CD4-positive, CD25-positive, alpha-beta regulatory T cell (primary cell): ENCODE results near the gene KMT2C. TPM values are rescaled to one million over a fixed set of nuclear protein-coding genes. Genes with fewer than 3 reads are reported as not detected.
"Not testable (repeated sequence)": the region's sequence is repeated elsewhere in the genome, so short reads cannot be mapped to it uniquely, and the experiment has no call there.

Source experiments
- ATAC-seq, 2 donors: fragments of 150-1000 bp; cut with Tn5 transposase; one replicate each; pipeline ENCODE4 v1.10.0; 2021; ENCODE audit warnings: low read depth in 2 of 2, moderate number of reproducible peaks in 2 of 2, moderate library complexity in 1 of 2
- DNase-seq, 3 donors: peaks; one replicate each; pipeline versions ENCODE4 v3.0.0 to v3.0.0-alpha.2; 2012 to 2022; ENCODE audit warnings: mixed read lengths in 1 of 3
- H3K27ac ChIP-seq: one replicate; pipeline ENCODE4 v1.7.0; 2013; ENCODE audit warnings: mild to moderate bottlenecking, low read length; ENCODE audit not compliant: insufficient read depth, poor library complexity, severe bottlenecking
- H3K27me3 ChIP-seq: one replicate; pipeline ENCODE4 v1.7.0; 2013; ENCODE audit warnings: low read length; ENCODE audit not compliant: control insufficient read depth, insufficient read depth
- H3K36me3 ChIP-seq: one replicate; pipeline ENCODE4 v1.7.0; 2013; ENCODE audit warnings: mild to moderate bottlenecking, low read length, moderate library complexity; ENCODE audit not compliant: control insufficient read depth, insufficient read depth
- H3K4me1 ChIP-seq: 2 replicates; pipeline ENCODE4 v1.7.0; 2013; ENCODE audit warnings: mild to moderate bottlenecking, low read length; ENCODE audit not compliant: insufficient read depth, control insufficient read depth, poor library complexity, severe bottlenecking
- H3K4me3 ChIP-seq: one replicate; pipeline ENCODE4 v1.7.0; 2013; ENCODE audit warnings: low read depth, mild to moderate bottlenecking, low read length, moderate library complexity
- H3K9me3 ChIP-seq, 2 experiments: 1 replicate in 1 of 2; 2 replicates in 1 of 2; pipeline ENCODE4 v1.7.0; 2013; ENCODE audit warnings: low read length in 2 of 2, mild to moderate bottlenecking in 1 of 2, moderate library complexity in 1 of 2; ENCODE audit not compliant: control insufficient read depth in 2 of 2
- H3K27ac Mint-ChIP-seq, 3 donors: one replicate each; pipeline ENCODE4 v1.8.0; 2020 to 2022; ENCODE audit warnings: mild to moderate bottlenecking in 3 of 3, mixed read lengths in 3 of 3, moderate library complexity in 2 of 3
- H3K27me3 Mint-ChIP-seq: one replicate; pipeline ENCODE4 v1.8.0; 2022; ENCODE audit warnings: mild to moderate bottlenecking, mixed read lengths
- H3K36me3 Mint-ChIP-seq: one replicate; pipeline ENCODE4 v1.8.0; 2020; ENCODE audit warnings: mixed read lengths
- H3K4me1 Mint-ChIP-seq, 4 donors: one replicate each; pipeline ENCODE4 v1.8.0; 2020 to 2022; ENCODE audit warnings: mixed read lengths in 4 of 4, mild to moderate bottlenecking in 1 of 4
- H3K4me3 Mint-ChIP-seq, 4 donors: one replicate each; pipeline ENCODE4 v1.8.0; 2020 to 2022; ENCODE audit warnings: mild to moderate bottlenecking in 4 of 4, mixed read lengths in 4 of 4, moderate library complexity in 3 of 4
- H3K9me3 Mint-ChIP-seq, 7 donors: one replicate each; pipeline ENCODE4 v1.8.0; 2020 to 2022; ENCODE audit warnings: mixed read lengths in 7 of 7, mild to moderate bottlenecking in 3 of 7, moderate library complexity in 2 of 7
- polyA plus RNA-seq, 4 donors: library from polyadenylated mRNA; unstranded; fragments of 300-500 nt; fragmentation: Illumina TruSeq; gene quantifications; one replicate each; pipeline ENCODE4 v1.2.3, GENCODE V29; 2021
- total RNA-seq: library from RNA; stranded (reverse); gene quantifications from one replicate; pipeline ENCODE4 v1.2.3, GENCODE V29; 2022

KMT2C gene
- total and polyA plus RNA-seq, 5 donors from 2014 or later = 8.6 to 160 (median 9.5) TPM

GRCh38 chr7:152471023-152471620 lies 35.3 kb upstream of the KMT2C start:
- not testable (repeated sequence) for H3K4me3 Mint-ChIP-seq, H3K4me3 ChIP-seq, H3K27ac Mint-ChIP-seq, DNase-seq, ATAC-seq, H3K4me1 ChIP-seq, H3K27me3 Mint-ChIP-seq, H3K4me1 Mint-ChIP-seq, H3K36me3 ChIP-seq, H3K27ac ChIP-seq, H3K36me3 Mint-ChIP-seq, H3K27me3 ChIP-seq
- H3K9me3 ChIP-seq = peaks cover 0 to 10% of the 10 kb centered on the region in 2 experiments
- peaks cover 0 to 14% (median 1%) of the 10 kb centered on the region in 7 donors for H3K9me3 Mint-ChIP-seq

DNA sequence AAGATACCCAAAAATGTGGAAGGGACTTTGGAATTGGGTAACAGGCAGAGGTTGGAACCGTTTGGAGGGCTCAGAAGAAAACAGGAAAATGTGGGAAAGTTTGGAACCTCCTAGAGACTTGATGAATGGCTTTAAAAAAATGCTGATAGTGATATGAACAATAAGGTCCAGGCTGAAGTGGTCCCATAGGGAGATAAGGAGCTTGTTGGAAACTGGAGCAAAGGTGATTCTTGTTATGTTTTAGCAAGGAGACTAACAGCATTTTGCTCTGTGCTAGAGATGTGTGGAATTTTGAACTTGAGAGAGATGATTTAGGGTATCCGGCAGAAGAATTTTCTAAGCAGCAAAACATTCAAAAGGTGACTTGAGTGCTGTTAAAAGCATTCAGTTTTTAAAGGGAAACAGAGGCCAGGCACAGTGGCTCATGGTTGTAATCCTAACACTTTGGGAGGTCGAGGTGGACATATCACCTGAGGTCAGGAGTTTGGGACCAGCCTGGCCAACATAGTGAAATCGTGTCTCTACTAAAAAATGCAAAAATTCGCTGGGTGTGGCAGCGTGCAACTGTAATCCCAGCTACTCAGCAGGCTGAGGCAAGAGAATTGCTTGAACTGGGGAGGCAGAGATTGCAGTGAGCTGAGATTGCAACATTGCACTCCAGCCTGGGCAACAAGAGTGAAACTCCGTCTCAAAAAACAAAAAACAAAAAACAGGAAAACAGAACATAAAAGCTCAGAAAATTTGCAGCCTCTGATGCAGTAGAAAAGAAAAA lies 34.6 kb upstream of the KMT2C start:
- not testable (repeated sequence) for H3K27me3 Mint-ChIP-seq, H3K27me3 ChIP-seq, H3K36me3 Mint-ChIP-seq, H3K4me3 Mint-ChIP-seq, DNase-seq, H3K27ac Mint-ChIP-seq, H3K4me1 ChIP-seq, H3K27ac ChIP-seq, H3K4me1 Mint-ChIP-seq, H3K4me3 ChIP-seq, H3K36me3 ChIP-seq, ATAC-seq
- H3K9me3 ChIP-seq = peaks cover 0 to 10% of the 10 kb centered on the region in 2 experiments
- H3K9me3 Mint-ChIP-seq = peaks cover 0 to 14% (median 1%) of the 10 kb centered on the region in 7 donors

DNA sequence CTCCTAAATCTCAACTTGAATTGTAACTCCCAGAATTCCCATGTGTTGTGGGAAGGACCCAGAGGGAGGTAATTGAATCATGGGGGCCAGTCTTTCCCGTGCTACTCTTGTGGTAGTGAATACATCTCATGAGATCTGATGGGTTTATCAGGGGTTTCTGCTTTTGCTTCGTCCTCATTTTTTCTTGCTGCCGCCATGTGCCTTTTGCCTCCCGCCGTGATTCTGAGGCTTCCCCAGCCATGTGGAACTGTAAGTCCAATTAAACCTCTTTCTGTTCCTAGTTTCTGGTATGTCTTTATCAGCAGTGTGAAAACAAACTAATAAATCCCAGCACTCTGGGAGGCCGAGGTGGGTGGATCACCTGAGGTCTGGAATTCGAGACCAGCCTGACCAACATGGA lies 33.8 kb upstream of the KMT2C start:
- H3K27me3 Mint-ChIP-seq, H3K27ac ChIP-seq, DNase-seq, H3K4me3 ChIP-seq, H3K4me1 ChIP-seq, H3K36me3 ChIP-seq, ATAC-seq, H3K27me3 ChIP-seq, H3K36me3 Mint-ChIP-seq: not testable (repeated sequence)
- peak overlapping the region in 1 of 3 donors; percentile 85 for H3K27ac Mint-ChIP-seq
- H3K4me1 Mint-ChIP-seq = peaks cover 0 to 11% (median 6%) of the 10 kb centered on the region in 4 donors
- peak overlapping the region in 1 of 4 donors; percentile 66 for H3K4me3 Mint-ChIP-seq
- H3K9me3 ChIP-seq = peaks cover 0 to 10% of the 10 kb centered on the region in 2 experiments
- H3K9me3 Mint-ChIP-seq = peaks cover 0 to 14% (median 1%) of the 10 kb centered on the region in 7 donors

GRCh38 chr7:152467225-152467624 lies 31.4 kb upstream of the KMT2C start:
- H3K27me3 Mint-ChIP-seq = no peaks in the 10 kb centered on the region
- no peak overlapping the region for H3K27ac Mint-ChIP-seq
- Histone ChIP-seq H3K4me1 (peaks cover 12% of the 10 kb centered on the region), H3K9me3 (peaks cover 0 to 10% of the 10 kb centered on the region in 2 experiments), H3K36me3 (no peaks in the 10 kb centered on the region), H3K27me3 (no peaks in the 10 kb centered on the region), H3K4me3 (no peak overlapping the region), H3K27ac (no peak overlapping the region)
- peak overlapping the region in 1 of 4 donors; percentile 73 for H3K4me3 Mint-ChIP-seq
- peaks cover 0 to 18% (median 6%) of the 10 kb centered on the region in 4 donors for H3K4me1 Mint-ChIP-seq
- H3K9me3 Mint-ChIP-seq = peaks cover 0 to 14% (median 1%) of the 10 kb centered on the region in 7 donors
- DNase-seq (no peak), ATAC-seq (no peak)
- H3K36me3 Mint-ChIP-seq = peaks cover 6% of the 10 kb centered on the region

DNA sequence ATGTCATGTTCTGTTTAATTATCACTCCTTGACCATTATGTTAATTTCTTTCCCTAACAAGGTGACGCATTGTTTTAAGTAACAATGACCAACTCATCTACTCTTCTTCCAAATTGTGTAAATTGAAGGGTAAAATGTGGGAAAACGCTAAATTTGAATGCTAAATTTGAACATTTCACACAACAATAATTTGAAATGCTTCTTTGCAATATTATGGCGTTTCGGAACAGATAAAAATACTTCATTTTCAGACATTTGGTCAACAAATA lies 29.2 kb upstream of the KMT2C start:
- H3K9me3 Mint-ChIP-seq = no peaks in the 10 kb centered on the region
- peak overlapping the region; percentile 86 to 93 (median 90) for H3K27ac Mint-ChIP-seq
- H3K9me3 ChIP-seq = no peaks in the 10 kb centered on the region
- H3K36me3 ChIP-seq = no peaks in the 10 kb centered on the region
- ATAC-seq = no peak
- H3K27me3 Mint-ChIP-seq = peaks cover 1% of the 10 kb centered on the region
- no peak for DNase-seq
- peaks cover 0 to 18% (median 6%) of the 10 kb centered on the region in 4 donors for H3K4me1 Mint-ChIP-seq
- peak overlapping the region; percentile 98 for H3K27ac ChIP-seq
- peak overlapping the region; percentile 82 for H3K4me3 ChIP-seq
- no peaks in the 10 kb centered on the region for H3K36me3 Mint-ChIP-seq
- H3K27me3 ChIP-seq = no peaks in the 10 kb centered on the region
- peak overlapping the region; percentile 92 to 99 (median 94) for H3K4me3 Mint-ChIP-seq
- H3K4me1 ChIP-seq = peaks cover 12% of the 10 kb centered on the region

DNA sequence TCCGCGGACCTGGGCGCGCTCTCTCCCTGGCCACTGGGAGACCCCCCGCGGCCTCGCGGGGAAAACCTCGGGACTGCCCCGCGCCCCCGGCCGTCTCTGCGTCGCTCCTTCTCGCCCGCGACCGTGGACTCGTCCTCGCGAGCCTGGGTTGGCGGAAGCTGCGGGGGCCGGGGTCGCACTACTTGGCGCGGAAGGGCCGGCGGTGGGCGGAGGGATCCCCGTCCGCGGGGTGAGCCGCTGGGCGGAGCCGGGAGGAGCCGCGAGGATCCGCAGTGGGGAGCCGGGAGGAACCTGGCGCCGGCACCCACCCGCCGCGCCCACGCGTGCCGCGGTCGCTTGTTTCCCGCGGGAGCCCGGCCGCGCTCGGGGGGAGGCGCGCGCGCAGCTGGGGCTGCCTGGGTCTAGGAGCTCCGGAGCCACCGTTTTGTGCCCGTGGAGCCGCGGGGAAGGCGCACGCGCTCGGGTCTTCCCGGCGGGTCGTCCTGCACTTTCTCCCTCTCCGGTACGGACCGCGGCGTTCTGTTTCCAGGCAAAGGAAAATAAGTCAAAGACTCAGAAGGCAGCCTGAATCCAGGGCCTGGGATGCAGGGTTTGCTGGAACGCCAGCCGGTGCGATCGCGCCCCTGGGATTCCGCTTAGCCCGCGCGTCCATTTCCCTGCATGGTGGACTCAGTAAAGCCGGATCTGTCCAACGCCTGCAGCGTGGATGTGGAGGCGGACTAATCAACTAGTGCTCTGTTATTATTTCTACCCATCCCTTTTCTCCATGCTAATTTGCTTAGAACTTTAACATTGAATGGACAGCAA lies 28.7 kb upstream of the KMT2C start:
- peaks cover 4% of the 10 kb centered on the region for H3K27me3 Mint-ChIP-seq
- peak overlapping the region; percentile 82 for H3K4me3 ChIP-seq
- H3K9me3 ChIP-seq = no peaks in the 10 kb centered on the region
- peak overlapping the region; percentile 98 for H3K27ac ChIP-seq
- no peaks in the 10 kb centered on the region for H3K27me3 ChIP-seq
- peak overlapping the region; percentile 92 to 99 (median 94) for H3K4me3 Mint-ChIP-seq
- peaks cover 12% of the 10 kb centered on the region for H3K4me1 ChIP-seq
- H3K4me1 Mint-ChIP-seq = peaks cover 0 to 18% (median 6%) of the 10 kb centered on the region in 4 donors
- no peaks in the 10 kb centered on the region for H3K9me3 Mint-ChIP-seq
- peak overlapping the region; percentile 86 to 93 (median 90) for H3K27ac Mint-ChIP-seq
- ATAC-seq = peak; percentile 0 to 1
- DNase-seq = peak in 2 of 3 donors; percentile 64 to 76
- H3K36me3 ChIP-seq = no peaks in the 10 kb centered on the region
- no peaks in the 10 kb centered on the region for H3K36me3 Mint-ChIP-seq

DNA sequence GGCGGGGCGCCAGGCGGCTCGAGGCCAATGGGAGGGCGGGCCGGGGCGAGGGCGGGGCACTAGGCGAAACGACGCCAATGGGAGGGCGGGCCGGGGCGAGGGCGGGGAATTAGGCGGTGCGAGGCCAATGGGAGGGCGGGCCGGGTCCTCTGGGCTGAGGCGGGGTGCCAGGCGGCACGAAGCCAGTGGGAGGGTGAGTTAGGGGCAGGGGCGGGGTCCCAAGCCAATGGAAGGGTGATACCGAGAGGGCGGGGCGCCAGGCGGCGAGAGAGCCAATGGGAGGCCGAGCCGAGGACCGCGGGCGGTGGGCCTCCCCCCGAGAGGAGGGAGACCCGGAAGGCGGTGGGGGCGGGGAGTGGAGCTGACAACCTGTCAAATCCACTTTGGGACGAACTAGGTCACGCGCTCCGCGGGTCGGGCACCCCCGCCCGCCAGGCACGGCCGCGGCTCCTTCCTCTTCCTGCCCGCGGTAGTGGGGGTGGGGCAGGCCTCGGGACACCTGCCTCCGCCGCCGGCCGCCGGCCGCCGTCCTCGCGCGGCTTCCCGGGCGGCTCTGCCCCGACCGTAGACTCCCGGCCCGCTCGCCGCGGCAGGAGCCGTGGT lies 28.0 kb upstream of the KMT2C start:
- no peaks in the 10 kb centered on the region for H3K36me3 ChIP-seq
- H3K27ac Mint-ChIP-seq = peak overlapping the region in 2 of 3 donors; percentile 26 to 79
- H3K9me3 Mint-ChIP-seq = no peaks in the 10 kb centered on the region
- ATAC-seq (peak; percentile 93 to 94), DNase-seq (peak; percentile 100)
- H3K4me1 Mint-ChIP-seq = peaks cover 0 to 18% (median 6%) of the 10 kb centered on the region in 4 donors
- no peaks in the 10 kb centered on the region for H3K9me3 ChIP-seq
- H3K27me3 Mint-ChIP-seq = peaks cover 4% of the 10 kb centered on the region
- H3K36me3 Mint-ChIP-seq = no peaks in the 10 kb centered on the region
- H3K4me1 ChIP-seq = peaks cover 12% of the 10 kb centered on the region
- peak overlapping the region; percentile 73 for H3K4me3 ChIP-seq
- peak overlapping the region; percentile 90 to 97 (median 92) for H3K4me3 Mint-ChIP-seq
- H3K27ac ChIP-seq = peak overlapping the region; percentile 98
- H3K27me3 ChIP-seq = no peaks in the 10 kb centered on the region
